Cardiac fibroblast (primary cell): ENCODE results near the gene DIDO1.
"Not testable (repeated sequence)": the region's sequence is repeated elsewhere in the genome, so short reads cannot be mapped to it uniquely, and the experiment has no call there.

ENCODE experiments used
- DNase-seq, 2 donors: peaks; one replicate each; pipeline versions ENCODE4 v3.0.0 to v3.0.0-alpha.2; 2010; ENCODE audit warnings: low read depth in 2 of 2
- H3K4me3 ChIP-seq, 2 donors: replicated peaks in 1 of 2; 1 replicate in 1 of 2; 2 replicates in 1 of 2; pipeline ENCODE4 v1.5.1; 2011; ENCODE audit warnings: low read depth in 2 of 2, low read length in 2 of 2, mild to moderate bottlenecking in 2 of 2, moderate library complexity in 1 of 2
- TF ChIP-seq, protein P1 (sequence below): IDR thresholded peaks from one replicate; pipeline ENCODE4 v1.5.1; 2011; ENCODE audit warnings: low read depth, mild to moderate bottlenecking, low read length, inconsistent platforms

DIDO1 gene

DNA sequence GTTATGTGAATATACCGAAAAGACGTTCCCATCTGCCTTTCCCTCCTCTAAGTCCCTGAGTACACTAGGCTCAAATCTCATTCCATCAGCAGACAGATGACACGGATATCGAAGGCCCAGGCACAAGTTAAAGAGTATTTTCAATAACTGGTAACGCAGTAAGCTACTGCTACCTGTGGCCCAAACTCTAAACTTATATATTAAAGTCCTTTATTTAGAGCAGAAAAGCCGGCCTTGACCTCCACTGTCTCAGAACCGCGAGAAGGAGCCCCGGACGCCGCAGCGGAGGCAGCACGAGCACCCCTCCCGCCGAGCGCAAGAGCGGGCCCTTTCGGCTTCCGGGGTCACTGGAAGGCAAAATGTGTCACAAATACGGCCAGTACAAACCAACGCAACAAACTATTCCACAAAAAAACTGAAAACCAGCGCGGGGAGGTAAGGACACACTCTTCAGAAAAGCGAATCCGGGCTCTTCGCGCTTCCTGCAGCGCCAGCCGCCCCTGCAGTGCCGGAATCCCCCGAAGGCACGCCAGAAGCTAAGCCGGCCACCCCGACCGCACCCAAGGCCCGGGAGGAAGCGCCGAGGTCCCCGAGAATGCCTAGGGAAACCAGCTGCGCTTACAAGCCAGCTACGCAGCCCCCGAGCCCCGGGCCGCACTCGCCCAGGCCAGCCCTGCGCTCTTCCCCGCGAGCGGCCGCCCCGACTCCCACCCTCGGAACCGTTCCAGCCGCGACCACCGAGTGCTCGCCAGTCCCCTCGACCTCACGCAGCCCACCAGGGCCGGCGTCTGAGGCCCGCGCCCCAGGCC is 681 bp downstream of the DIDO1 start:
- peak overlapping the region; percentile 92 to 95 for H3K4me3 ChIP-seq
- peak; percentile 26 to 38 for DNase-seq
- TF ChIP-seq, protein P1, sequence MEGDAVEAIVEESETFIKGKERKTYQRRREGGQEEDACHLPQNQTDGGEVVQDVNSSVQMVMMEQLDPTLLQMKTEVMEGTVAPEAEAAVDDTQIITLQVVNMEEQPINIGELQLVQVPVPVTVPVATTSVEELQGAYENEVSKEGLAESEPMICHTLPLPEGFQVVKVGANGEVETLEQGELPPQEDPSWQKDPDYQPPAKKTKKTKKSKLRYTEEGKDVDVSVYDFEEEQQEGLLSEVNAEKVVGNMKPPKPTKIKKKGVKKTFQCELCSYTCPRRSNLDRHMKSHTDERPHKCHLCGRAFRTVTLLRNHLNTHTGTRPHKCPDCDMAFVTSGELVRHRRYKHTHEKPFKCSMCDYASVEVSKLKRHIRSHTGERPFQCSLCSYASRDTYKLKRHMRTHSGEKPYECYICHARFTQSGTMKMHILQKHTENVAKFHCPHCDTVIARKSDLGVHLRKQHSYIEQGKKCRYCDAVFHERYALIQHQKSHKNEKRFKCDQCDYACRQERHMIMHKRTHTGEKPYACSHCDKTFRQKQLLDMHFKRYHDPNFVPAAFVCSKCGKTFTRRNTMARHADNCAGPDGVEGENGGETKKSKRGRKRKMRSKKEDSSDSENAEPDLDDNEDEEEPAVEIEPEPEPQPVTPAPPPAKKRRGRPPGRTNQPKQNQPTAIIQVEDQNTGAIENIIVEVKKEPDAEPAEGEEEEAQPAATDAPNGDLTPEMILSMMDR: no peak

- no peak for DNase-seq
- peak overlapping the region; percentile 92 to 95 for H3K4me3 ChIP-seq
- TF ChIP-seq, protein P1: no peak
Measured at GRCh38 chr20:62925076-62925419, 1.3 kb downstream of the DIDO1 start.

DNA sequence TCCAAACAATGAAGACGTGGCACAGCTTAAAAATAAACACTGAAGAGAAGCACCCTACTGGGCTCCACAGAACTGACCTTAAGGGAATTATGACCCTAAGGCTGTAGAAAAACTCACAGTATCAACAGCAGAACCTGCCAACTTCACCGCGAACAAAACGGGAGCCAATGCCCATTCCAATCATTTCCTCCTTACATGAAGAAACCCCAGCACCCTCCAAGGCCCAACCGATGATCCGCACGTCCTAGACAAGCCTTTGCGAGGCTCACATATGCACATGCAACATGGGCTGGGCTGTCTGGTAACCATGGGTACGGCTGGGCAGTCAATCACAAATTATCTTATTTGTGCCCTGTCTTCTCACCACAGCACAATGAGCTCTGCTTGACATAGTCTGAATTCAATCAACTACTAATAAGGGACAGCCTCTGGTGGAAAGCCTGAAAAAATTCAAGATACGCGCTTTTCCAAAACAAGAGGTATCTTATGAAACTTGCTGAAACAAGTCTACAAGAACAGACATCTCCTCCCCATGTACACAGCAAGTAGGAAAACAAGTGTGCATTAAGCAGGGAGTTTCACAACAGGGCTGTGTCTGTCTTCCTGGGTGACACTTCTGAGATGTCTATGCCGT is 1.7 kb downstream of the DIDO1 start:
- H3K4me3 ChIP-seq: peak overlapping the region; percentile 92 to 95
- DNase-seq: peak; percentile 42 to 52
- TF ChIP-seq, protein P1: no peak

DNA sequence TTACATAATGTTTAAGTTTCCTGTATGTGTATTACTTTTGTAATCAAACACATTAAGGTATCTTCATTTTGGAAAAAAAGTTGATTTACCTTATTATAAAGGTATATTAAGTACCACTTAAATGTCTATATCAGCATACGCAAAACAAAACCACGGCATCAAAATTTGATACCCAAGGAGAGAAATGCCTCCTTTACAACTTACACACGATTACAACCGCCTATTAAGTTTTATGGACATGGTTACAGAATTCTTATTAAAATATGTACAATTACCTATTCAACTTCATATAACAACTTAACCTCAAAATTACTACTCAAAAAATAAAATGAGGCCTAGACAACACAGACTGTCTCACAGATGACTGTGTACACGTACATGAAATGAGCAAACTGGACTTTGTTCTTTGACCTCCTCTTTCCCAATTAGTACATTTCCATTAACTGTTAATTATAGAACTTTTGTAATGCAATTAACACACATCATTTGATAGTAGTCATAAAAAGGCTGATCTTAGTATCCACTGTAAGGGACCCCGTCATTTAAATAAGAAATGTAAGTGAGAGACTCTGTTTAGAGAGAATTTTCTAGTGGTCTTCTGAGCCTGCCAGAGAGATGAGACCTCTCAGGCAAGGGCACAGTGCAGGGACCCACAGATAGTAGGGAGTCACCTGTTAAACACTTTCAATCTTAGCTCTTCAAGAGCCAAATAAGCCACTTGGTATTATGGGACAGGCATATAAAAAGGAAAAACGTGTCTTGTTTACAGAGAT is 2.5 kb downstream of the DIDO1 start:
- TF ChIP-seq, protein P1: no peak
- H3K4me3 ChIP-seq: peak overlapping the region in 1 of 2 donors; percentile 92
- no peak for DNase-seq

GRCh38 chr20:62923059-62923668 is 3.1 kb downstream of the DIDO1 start:
- not testable (repeated sequence) for H3K4me3 ChIP-seq
- DNase-seq: peak; percentile 84 to 90

DNA sequence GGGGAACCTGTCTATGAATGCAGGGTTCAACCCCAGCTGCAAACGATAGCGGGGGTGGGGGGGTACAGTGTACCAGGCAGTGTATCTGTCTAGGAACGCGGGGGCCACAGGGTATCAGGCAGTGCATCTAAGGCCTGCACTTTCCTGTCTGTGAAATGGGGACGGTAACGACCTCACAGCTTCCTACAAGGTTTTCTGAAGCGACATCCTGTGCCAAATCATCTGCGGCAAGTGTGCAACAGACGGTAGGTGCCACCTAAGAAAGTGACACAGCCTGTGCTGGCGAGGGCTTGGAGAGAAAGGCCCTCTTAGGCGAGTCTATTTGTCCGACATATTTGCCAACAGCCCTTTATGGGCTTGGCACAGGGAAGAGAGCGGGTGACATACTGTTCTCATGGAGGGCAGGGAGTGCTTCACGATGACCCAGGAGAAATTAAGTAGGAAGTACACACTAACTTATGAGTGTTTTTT is 3.8 kb downstream of the DIDO1 start:
- no peak overlapping the region for H3K4me3 ChIP-seq
- no peak for DNase-seq
- TF ChIP-seq, protein P1: no peak
